ENCODE results near the gene FBXL14. TPM values are rescaled to one million over a fixed set of nuclear protein-coding genes. Genes with fewer than 3 reads are reported as not detected.
A peak's percentile ranks its signal among the peaks of the same experiment; 100 is the strongest.

Gene FBXL14
- polyA plus RNA-seq, 1 donor = 10.3 TPM

DNA sequence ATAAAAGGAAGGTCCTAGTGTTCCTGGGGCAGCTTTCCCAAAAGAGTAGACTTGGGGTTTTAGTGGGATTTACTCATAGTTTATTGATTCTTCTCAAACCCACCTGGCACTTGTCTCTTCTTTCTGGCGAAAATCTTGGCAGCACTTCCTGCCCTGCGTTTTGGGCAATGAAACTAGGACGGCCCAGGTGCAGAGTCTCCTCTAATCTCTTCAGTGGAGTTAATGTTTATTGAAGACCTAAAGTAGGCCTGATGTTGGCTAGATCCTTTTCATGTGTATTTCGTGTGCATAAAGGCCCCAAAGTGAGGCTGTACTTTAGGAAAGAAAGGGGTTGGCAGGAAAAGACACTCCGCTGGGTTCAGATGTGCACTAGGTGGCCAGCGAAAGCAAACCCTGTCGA, 39.8 kb upstream of the FBXL14 start:
- no CpG with 5 or more reads among the region's 7 CpGs for WGBS (ENCODE audit: insufficient coverage, low lambda C conversion rate)
- peaks cover 10% of the 10 kb centered on the region for H3K27me3 ChIP-seq (ENCODE audit: control insufficient read depth, insufficient read depth, low read length)
- H3K4me1 ChIP-seq (ENCODE audit: control insufficient read depth, insufficient read depth, low read length) = peaks cover 45% of the 10 kb centered on the region
- no peak overlapping the region for H3K27ac ChIP-seq (ENCODE audit: low read length)
- DNase-seq = peak in 1 of 2 donors; percentile 60
- H3K4me3 ChIP-seq (ENCODE audit: low read length) = no peak overlapping the region
- no peaks in the 10 kb centered on the region for H3K9me3 ChIP-seq (ENCODE audit: control insufficient read depth, low read depth, low read length)
- H3K36me3 ChIP-seq (ENCODE audit: control insufficient read depth, insufficient read depth, low read length) = no peaks in the 10 kb centered on the region

DNA sequence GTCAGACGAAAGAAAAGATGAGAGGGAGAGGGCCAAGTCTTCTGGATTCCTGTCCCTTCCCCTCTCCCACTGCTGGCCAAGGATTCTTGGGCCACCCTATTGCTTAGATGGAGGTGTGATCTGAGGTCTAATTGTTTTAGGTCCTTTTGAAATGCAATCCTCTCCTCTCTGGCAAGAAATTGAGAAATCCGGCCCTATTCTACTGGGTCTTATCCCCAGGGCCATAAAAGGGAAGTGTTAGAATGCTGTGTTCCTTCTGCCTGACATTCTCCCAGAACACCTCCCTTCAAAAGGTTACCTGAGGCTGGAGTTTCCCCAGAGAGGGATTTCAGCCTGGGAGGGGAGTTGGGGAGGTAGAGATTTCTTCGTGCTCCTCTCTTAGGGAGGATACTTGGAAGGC, 39.1 kb upstream of the FBXL14 start:
- H3K27me3 ChIP-seq (ENCODE audit: control insufficient read depth, insufficient read depth, low read length) = peaks cover 11% of the 10 kb centered on the region
- DNase-seq = no peak
- no peaks in the 10 kb centered on the region for H3K9me3 ChIP-seq (ENCODE audit: control insufficient read depth, low read depth, low read length)
- H3K36me3 ChIP-seq (ENCODE audit: control insufficient read depth, insufficient read depth, low read length) = no peaks in the 10 kb centered on the region
- no CpG with 5 or more reads among the region's 3 CpGs for WGBS (ENCODE audit: insufficient coverage, low lambda C conversion rate)
- H3K4me1 ChIP-seq (ENCODE audit: control insufficient read depth, insufficient read depth, low read length) = peaks cover 51% of the 10 kb centered on the region
- no peak overlapping the region for H3K4me3 ChIP-seq (ENCODE audit: low read length)
- no peak overlapping the region for H3K27ac ChIP-seq (ENCODE audit: low read length)

DNA sequence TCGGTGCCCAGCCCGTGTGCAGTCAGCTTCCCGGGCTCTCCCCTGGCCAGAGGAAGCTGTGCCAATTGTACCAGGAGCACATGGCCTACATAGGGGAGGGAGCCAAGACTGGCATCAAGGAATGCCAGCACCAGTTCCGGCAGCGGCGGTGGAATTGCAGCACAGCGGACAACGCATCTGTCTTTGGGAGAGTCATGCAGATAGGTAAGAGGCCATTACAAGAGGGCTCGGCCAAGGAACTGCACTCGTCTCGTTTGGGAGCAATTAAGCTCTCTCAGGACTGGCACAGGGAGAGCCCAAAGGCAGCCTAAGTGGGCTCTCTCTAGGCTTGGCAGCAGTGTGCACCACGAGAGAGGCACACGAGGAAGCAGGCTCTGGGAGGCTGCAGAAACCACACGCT, 38.3 kb upstream of the FBXL14 start:
- H3K4me3 ChIP-seq (ENCODE audit: low read length) = no peak overlapping the region
- no CpG with 5 or more reads among the region's 14 CpGs for WGBS (ENCODE audit: insufficient coverage, low lambda C conversion rate)
- H3K36me3 ChIP-seq (ENCODE audit: control insufficient read depth, insufficient read depth, low read length) = no peaks in the 10 kb centered on the region
- H3K9me3 ChIP-seq (ENCODE audit: control insufficient read depth, low read depth, low read length) = no peaks in the 10 kb centered on the region
- H3K27ac ChIP-seq (ENCODE audit: low read length) = no peak overlapping the region
- peaks cover 11% of the 10 kb centered on the region for H3K27me3 ChIP-seq (ENCODE audit: control insufficient read depth, insufficient read depth, low read length)
- no peak for DNase-seq
- H3K4me1 ChIP-seq (ENCODE audit: control insufficient read depth, insufficient read depth, low read length) = peaks cover 51% of the 10 kb centered on the region

DNA sequence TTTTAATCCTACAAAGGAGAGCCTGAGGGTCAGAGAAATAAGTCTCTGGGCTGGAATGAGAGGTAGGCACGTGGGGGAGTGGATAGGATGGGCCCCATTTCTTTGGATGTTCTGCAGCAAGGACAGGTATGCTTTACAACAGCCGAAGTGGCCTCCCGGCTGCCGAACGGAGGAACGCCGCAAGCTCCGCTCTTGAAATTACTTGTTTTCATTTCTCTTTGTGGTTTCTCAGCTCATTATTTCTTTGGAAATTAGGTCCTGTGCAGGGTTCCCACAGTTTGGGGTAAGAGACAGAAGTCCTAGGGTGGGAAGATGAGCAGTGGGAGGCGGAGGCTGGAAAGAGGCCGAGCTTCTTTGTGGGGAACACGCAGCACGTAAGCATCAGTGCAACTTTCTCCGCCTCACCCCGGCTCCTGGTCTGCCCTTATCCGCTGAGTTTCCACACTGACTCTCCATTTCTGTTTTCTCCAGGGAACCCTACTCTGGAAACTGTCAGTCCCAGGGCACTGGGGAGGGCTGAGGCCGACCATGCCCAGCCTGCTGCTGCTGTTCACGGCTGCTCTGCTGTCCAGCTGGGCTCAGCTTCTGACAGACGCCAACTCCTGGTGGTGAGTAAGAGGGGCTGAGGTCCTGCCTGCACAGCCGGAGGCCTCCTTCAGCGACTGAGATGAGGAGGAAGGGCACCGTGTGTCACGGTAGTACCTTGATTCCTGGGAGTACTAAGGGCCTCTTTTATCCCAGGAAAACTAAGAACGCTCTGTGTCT, 36.6 kb upstream of the FBXL14 start:
- 33% methylated on average over 1 of the region's 23 CpGs for WGBS (ENCODE audit: insufficient coverage, low lambda C conversion rate)
- no peaks in the 10 kb centered on the region for H3K36me3 ChIP-seq (ENCODE audit: control insufficient read depth, insufficient read depth, low read length)
- DNase-seq = peak; percentile 52 to 77
- H3K27me3 ChIP-seq (ENCODE audit: control insufficient read depth, insufficient read depth, low read length) = peaks cover 11% of the 10 kb centered on the region
- no peak overlapping the region for H3K4me3 ChIP-seq (ENCODE audit: low read length)
- H3K9me3 ChIP-seq (ENCODE audit: control insufficient read depth, low read depth, low read length) = no peaks in the 10 kb centered on the region
- peaks cover 51% of the 10 kb centered on the region for H3K4me1 ChIP-seq (ENCODE audit: control insufficient read depth, insufficient read depth, low read length)
- H3K27ac ChIP-seq (ENCODE audit: low read length) = no peak overlapping the region

DNA sequence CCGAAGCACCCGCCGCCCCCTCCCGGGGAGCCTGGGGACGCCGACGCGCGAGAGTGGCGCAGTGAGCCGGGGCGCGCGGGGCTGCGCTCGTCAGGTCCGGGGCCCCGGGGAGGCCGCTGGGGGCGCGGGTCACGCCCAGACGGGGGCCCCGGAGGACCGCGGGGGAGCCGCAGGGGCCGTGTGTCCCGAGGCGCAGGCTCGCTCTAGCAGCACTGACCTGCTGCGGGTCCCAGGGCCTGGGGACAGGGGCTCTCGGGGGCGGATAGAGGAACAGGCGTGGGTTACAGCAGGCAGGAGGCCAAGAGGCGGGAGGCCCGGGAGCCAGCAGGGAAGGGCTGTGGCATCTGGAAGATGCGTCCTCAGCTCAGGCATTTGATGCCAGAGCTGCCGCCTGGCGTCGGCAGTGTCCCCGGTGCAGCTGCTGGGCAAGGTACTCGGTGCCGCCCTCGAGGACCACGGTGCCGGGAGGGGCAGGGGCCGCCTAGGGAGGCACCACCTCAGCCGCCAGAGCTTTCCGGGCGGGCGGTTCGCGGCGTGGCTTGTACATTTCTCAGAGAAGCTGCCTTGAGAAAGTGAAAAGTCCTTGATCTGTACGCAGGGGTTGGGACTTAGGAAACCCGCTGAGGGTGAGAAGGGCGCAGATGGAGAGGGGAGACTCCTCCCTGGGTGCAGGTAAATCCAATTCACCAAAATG, 35.9 kb upstream of the FBXL14 start:
- H3K9me3 ChIP-seq (ENCODE audit: control insufficient read depth, low read depth, low read length) = no peaks in the 10 kb centered on the region
- H3K36me3 ChIP-seq (ENCODE audit: control insufficient read depth, insufficient read depth, low read length) = no peaks in the 10 kb centered on the region
- peak; percentile 35 to 75 for DNase-seq
- peaks cover 51% of the 10 kb centered on the region for H3K4me1 ChIP-seq (ENCODE audit: control insufficient read depth, insufficient read depth, low read length)
- WGBS (ENCODE audit: insufficient coverage, low lambda C conversion rate) = no CpG with 5 or more reads among the region's 58 CpGs
- peaks cover 11% of the 10 kb centered on the region for H3K27me3 ChIP-seq (ENCODE audit: control insufficient read depth, insufficient read depth, low read length)
- no peak overlapping the region for H3K27ac ChIP-seq (ENCODE audit: low read length)
- peak overlapping the region; percentile 40 for H3K4me3 ChIP-seq (ENCODE audit: low read length)

DNA sequence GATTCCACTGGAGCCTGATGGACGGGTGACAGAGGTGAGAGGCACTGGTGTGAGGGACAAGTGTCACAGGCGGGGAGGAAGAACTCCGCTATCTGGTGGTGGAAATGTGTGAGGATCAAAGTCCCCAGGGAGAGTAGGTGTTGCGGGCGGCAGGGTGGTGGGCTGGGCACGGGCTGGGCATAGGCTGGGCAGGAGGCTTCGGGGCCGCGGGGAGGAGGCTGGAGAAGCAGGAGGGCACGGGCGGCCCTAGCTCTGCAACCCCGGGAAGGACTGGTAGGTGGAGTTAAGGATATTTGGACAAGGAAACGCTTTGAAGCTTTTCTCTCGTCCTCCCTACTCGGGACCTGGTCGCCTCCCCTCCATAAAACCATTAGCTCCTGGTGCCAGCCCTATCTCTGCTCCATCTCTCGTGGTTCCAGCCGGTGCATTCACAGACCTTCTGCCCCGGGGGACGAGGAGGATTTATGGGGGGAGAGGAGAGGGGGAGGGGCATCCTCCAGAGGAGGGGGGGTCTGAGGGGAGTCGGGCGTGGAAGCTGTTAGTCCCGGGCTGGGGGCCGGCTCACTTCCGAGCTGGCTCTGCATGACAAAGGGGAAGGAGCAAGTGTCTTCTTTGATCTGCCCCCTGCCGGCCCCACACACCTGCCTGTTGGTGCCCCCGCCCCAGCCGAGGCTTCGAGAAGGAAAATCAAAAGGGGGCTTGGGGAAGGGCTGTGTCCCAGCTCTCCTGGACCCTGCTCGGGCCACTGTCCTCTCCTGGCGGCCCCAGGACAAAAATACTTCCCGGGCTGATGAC, 35.2 kb upstream of the FBXL14 start:
- no peaks in the 10 kb centered on the region for H3K9me3 ChIP-seq (ENCODE audit: control insufficient read depth, low read depth, low read length)
- H3K36me3 ChIP-seq (ENCODE audit: control insufficient read depth, insufficient read depth, low read length) = no peaks in the 10 kb centered on the region
- H3K27me3 ChIP-seq (ENCODE audit: control insufficient read depth, insufficient read depth, low read length) = peaks cover 11% of the 10 kb centered on the region
- peaks cover 51% of the 10 kb centered on the region for H3K4me1 ChIP-seq (ENCODE audit: control insufficient read depth, insufficient read depth, low read length)
- peak overlapping the region; percentile 40 for H3K4me3 ChIP-seq (ENCODE audit: low read length)
- no CpG with 5 or more reads among the region's 32 CpGs for WGBS (ENCODE audit: insufficient coverage, low lambda C conversion rate)
- H3K27ac ChIP-seq (ENCODE audit: low read length) = no peak overlapping the region
- peak; percentile 39 to 78 for DNase-seq

DNA sequence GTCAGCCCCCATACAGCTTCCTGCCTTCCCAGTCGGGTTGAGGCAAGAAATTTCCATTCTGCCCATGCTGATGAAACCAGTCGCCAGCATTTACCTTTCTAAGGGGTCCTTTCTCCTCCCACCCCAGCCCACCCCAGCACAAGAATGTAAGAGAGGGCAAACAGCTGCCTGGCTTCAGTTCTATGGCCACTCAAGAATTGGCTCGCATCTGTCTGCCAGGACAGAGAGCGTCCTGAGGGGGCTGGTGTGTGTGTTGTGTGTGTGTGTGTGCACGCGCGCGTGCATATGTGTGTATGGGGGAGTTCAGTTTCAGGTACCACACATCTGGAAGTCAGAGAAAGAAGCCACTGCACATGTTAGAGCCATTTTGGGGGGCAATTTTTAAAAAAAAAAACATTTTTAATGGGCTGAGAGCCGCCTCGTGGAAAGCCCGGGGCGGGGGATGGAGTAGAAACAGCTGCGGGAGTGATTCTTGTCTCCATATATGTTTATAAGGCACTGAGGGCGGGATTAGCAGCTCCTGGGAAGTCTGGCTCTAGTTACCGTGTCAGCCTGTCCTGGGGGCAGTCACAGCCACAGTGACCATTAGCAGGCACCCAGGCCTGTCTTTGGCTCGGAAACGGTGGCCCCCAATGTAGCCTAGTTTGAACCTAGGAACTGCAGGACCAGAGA, 34.4 kb upstream of the FBXL14 start, which contains the start of gene WNT5B:
TSS of gene WNT5B (plus strand) at position 566 of the 672 bp plus-strand sequence. CDS start 2,124 bp downstream, outside the sequence.
- H3K27me3 ChIP-seq (ENCODE audit: control insufficient read depth, insufficient read depth, low read length) = peaks cover 11% of the 10 kb centered on the region
- no peak for DNase-seq
- H3K4me1 ChIP-seq (ENCODE audit: control insufficient read depth, insufficient read depth, low read length) = peaks cover 45% of the 10 kb centered on the region
- no peaks in the 10 kb centered on the region for H3K36me3 ChIP-seq (ENCODE audit: control insufficient read depth, insufficient read depth, low read length)
- H3K9me3 ChIP-seq (ENCODE audit: control insufficient read depth, low read depth, low read length) = no peaks in the 10 kb centered on the region
- no peak within 1 kb of the TSS for H3K27ac ChIP-seq (ENCODE audit: low read length)
- peak within 1 kb of the TSS; percentile 40 for H3K4me3 ChIP-seq (ENCODE audit: low read length)
- WGBS (ENCODE audit: insufficient coverage, low lambda C conversion rate) = no CpG with 5 or more reads among the region's 17 CpGs

DNA sequence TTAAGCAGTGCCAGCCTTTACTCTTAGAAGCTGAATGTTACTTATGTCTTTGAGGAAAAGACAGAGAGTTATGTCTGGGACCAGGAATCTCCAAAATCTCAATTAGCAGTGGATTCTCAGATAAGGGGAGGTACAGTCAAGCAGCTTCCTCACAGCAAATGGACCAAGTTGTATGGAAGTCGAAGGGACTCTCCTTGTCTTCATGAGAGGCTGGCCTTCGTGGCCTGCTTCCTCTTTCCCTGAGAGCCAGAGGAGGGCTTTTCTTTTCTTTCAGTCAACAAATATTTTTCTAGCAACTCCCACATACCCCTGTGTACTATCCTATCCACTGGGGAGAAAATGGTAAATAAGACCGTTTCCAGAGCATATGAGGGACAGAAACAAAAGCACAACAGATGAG, 28.0 kb upstream of the FBXL14 start:
- Histone ChIP-seq H3K27me3 (ENCODE audit: control insufficient read depth, insufficient read depth, low read length) (no peaks in the 10 kb centered on the region), H3K4me3 (ENCODE audit: low read length) (no peak overlapping the region), H3K36me3 (ENCODE audit: control insufficient read depth, insufficient read depth, low read length) (no peaks in the 10 kb centered on the region), H3K4me1 (ENCODE audit: control insufficient read depth, insufficient read depth, low read length) (peaks cover 8% of the 10 kb centered on the region), H3K9me3 (ENCODE audit: control insufficient read depth, low read depth, low read length) (no peaks in the 10 kb centered on the region), H3K27ac (ENCODE audit: low read length) (no peak overlapping the region)
- DNase-seq = no peak
- no CpG with 5 or more reads among the region's 3 CpGs for WGBS (ENCODE audit: insufficient coverage, low lambda C conversion rate)

DNA sequence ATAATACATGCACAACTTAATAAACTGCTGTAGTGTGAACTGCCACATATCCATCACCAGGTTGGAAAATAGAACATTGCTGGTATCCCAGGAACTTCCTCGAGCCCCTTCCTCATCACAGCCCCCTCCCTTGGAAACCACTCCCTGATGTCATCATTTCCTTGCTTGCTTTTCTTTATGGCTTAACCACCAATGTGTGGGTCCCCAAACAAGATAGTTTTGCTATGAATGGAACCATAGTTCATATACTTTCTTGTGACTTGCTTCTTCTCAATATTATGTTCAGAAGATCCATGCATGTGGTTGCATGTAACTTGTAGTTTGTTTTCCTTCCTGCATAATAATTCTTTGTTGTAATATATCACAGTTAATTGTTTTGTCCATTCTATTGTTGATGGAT, 25.7 kb upstream of the FBXL14 start:
- no CpG with 5 or more reads among the region's 1 CpG for WGBS (ENCODE audit: insufficient coverage, low lambda C conversion rate)
- DNase-seq = no peak
- no peak overlapping the region for H3K4me3 ChIP-seq (ENCODE audit: low read length)
- no peaks in the 10 kb centered on the region for H3K27me3 ChIP-seq (ENCODE audit: control insufficient read depth, insufficient read depth, low read length)
- H3K9me3 ChIP-seq (ENCODE audit: control insufficient read depth, low read depth, low read length) = no peaks in the 10 kb centered on the region
- H3K27ac ChIP-seq (ENCODE audit: low read length) = no peak overlapping the region
- H3K36me3 ChIP-seq (ENCODE audit: control insufficient read depth, insufficient read depth, low read length) = no peaks in the 10 kb centered on the region
- H3K4me1 ChIP-seq (ENCODE audit: control insufficient read depth, insufficient read depth, low read length) = peaks cover 8% of the 10 kb centered on the region

DNA sequence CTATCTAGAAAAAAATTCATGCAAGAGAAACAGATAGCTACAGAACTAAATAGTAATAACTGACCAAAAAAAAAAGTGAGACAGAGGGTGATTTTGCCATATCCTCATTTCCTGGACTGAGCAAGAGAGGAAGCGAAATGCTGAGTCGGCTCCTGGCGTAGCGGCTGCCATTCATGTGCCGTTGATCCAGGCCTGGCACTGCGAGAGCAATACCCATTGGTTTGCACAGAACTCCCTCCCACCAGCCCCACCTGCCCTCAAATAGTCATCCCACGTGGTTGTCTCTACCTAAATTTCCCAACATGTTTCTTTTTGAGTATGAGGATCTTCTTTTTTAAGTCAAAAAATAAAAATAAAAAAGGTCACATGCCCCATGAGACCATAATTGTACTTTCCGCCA, 25.2 kb upstream of the FBXL14 start:
- Histone ChIP-seq H3K4me3 (ENCODE audit: low read length) (no peak overlapping the region), H3K36me3 (ENCODE audit: control insufficient read depth, insufficient read depth, low read length) (no peaks in the 10 kb centered on the region), H3K4me1 (ENCODE audit: control insufficient read depth, insufficient read depth, low read length) (peaks cover 8% of the 10 kb centered on the region), H3K27me3 (ENCODE audit: control insufficient read depth, insufficient read depth, low read length) (no peaks in the 10 kb centered on the region), H3K27ac (ENCODE audit: low read length) (no peak overlapping the region), H3K9me3 (ENCODE audit: control insufficient read depth, low read depth, low read length) (no peaks in the 10 kb centered on the region)
- 90% methylated on average over 2 of the region's 8 CpGs for WGBS (ENCODE audit: insufficient coverage, low lambda C conversion rate)
- no peak for DNase-seq
